Measurements from ENCODE around the gene SMG6.

SMG6 gene

GRCh38 chr17:2013994-2014317 is 289.6 kb downstream of the SMG6 start:
- H3K27ac ChIP-seq = no peak overlapping the region
- TF ChIP-seq CTCF (IDR thresholded peaks at IDR 0.05) (no peak), ZFX (IDR thresholded peaks at IDR 0.05; ENCODE audit: borderline replicate concordance) (no peak)

GRCh38 chr17:2013220-2013993 is 290.2 kb downstream of the SMG6 start:
- H3K27ac ChIP-seq = peak overlapping the region; percentile 89

- TF ChIP-seq ZFX (IDR thresholded peaks at IDR 0.05; ENCODE audit: borderline replicate concordance) (no peak), CTCF (IDR thresholded peaks at IDR 0.05) (no peak)
- H3K27ac ChIP-seq = peak overlapping the region; percentile 89
Observed at GRCh38 chr17:2012499-2012898, 291.1 kb downstream of the SMG6 start.

GRCh38 chr17:2011411-2012371 is 291.9 kb downstream of the SMG6 start:
- peak overlapping the region; percentile 89 for H3K27ac ChIP-seq
- no peak for TF ChIP-seq CTCF (IDR thresholded peaks at IDR 0.05)
- no peak for TF ChIP-seq ZFX (IDR thresholded peaks at IDR 0.05; ENCODE audit: borderline replicate concordance)

All from 22Rv1 (cell line).